GM23338 (cell line): ENCODE data around the gene NGLY1. TPM values are rescaled to one million over a fixed set of nuclear protein-coding genes. Genes with fewer than 3 reads are reported as not detected.

Experiments used
- ATAC-seq: fragments of 200-7000 bp; cut with Tn5 transposase; 3 replicates; pipeline ENCODE4 v1.9.1; 2020
- DNase-seq: peaks from one replicate; pipeline ENCODE4 v3.0.0-alpha.2; 2015; ENCODE audit warnings: low spot score
- H2AFZ ChIP-seq: fragments of 200-600 bp; sonication (generic); 2 replicates; pipeline ENCODE4 v1.8.0; 2016; ENCODE audit warnings: antibody characterized with exemption, mild to moderate bottlenecking, moderate library complexity
- H3F3A ChIP-seq: fragments of 200-600 bp; sonication (generic); replicated peaks from 2 replicates; pipeline ENCODE4 v1.8.0; 2017; ENCODE audit warnings: antibody characterized with exemption, mixed run types, low read depth
- H3K27ac ChIP-seq: fragments of 200-600 bp; sonication (generic); 2 replicates; pipeline ENCODE4 v1.6.1; 2016; ENCODE audit warnings: low read depth
- H3K27me3 ChIP-seq: fragments of 200-600 bp; sonication (generic); 2 replicates; pipeline ENCODE4 v1.8.0; 2016; ENCODE audit warnings: mild to moderate bottlenecking, mixed run types, moderate library complexity; ENCODE audit not compliant: insufficient read depth
- H3K36me3 ChIP-seq: fragments of 200-600 bp; sonication (generic); 2 replicates; pipeline ENCODE4 v1.8.0; 2016; ENCODE audit warnings: mild to moderate bottlenecking; ENCODE audit not compliant: insufficient read depth
- H3K4me1 ChIP-seq: fragments of 200-600 bp; sonication (generic); 2 replicates; pipeline ENCODE4 v1.8.0; 2016; ENCODE audit warnings: mild to moderate bottlenecking, moderate library complexity; ENCODE audit not compliant: insufficient read depth
- H3K4me2 ChIP-seq: fragments of 200-600 bp; sonication (generic); 2 replicates; pipeline ENCODE4 v1.7.1; 2017; ENCODE audit warnings: mixed run types
- H3K4me3 ChIP-seq: fragments of 200-600 bp; sonication (generic); 2 replicates; pipeline ENCODE4 v1.6.1; 2016; ENCODE audit warnings: mixed run types
- H3K79me2 ChIP-seq: fragments of 200-600 bp; sonication (generic); replicated peaks from 2 replicates; pipeline ENCODE4 v1.8.0; 2017; ENCODE audit warnings: mild to moderate bottlenecking; ENCODE audit not compliant: insufficient read depth
- H3K9me2 ChIP-seq: fragments of 200-600 bp; sonication (generic); 2 replicates; pipeline ENCODE4 v1.8.0; 2017; ENCODE audit not compliant: insufficient read depth
- H4K20me1 ChIP-seq: fragments of 200-600 bp; sonication (generic); replicated peaks from 2 replicates; pipeline ENCODE4 v1.8.0; 2017; ENCODE audit warnings: mild to moderate bottlenecking; ENCODE audit not compliant: insufficient read depth
- H3K27ac Mint-ChIP-seq: 2 replicates; pipeline ENCODE4 v1.8.0; 2020; ENCODE audit warnings: inconsistent platforms, mild to moderate bottlenecking, moderate library complexity, mixed read lengths
- H3K27me3 Mint-ChIP-seq: 3 replicates; pipeline ENCODE4 v1.8.0; 2022; ENCODE audit warnings: low read depth, mild to moderate bottlenecking, moderate library complexity, mixed read lengths, inconsistent platforms; ENCODE audit not compliant: insufficient read depth, poor library complexity
- H3K36me3 Mint-ChIP-seq: 3 replicates; pipeline ENCODE4 v1.8.0; 2021; ENCODE audit warnings: low read depth, mild to moderate bottlenecking, inconsistent platforms, moderate library complexity, mixed read lengths
- H3K4me1 Mint-ChIP-seq: 3 replicates; pipeline ENCODE4 v1.8.0; 2020; ENCODE audit warnings: mild to moderate bottlenecking, inconsistent platforms, mixed read lengths
- H3K4me3 Mint-ChIP-seq: 3 replicates; pipeline ENCODE4 v1.8.0; 2021; ENCODE audit warnings: moderate library complexity, mild to moderate bottlenecking, inconsistent platforms, mixed read lengths
- H3K9me3 Mint-ChIP-seq: 3 replicates; pipeline ENCODE4 v1.8.0; 2020; ENCODE audit warnings: moderate library complexity, mild to moderate bottlenecking, inconsistent platforms, mixed read lengths
- CREB1 ChIP-seq: fragments of 250-450 bp; sonication (Bioruptor Pico); IDR thresholded peaks from 2 replicates; pipeline ENCODE4 v1.5.0; 2020; ENCODE audit warnings: low read depth, mild to moderate bottlenecking, moderate library complexity
- CTCF ChIP-seq, 2 experiments: fragments of 200-600 bp in 1 of 2; sonication (generic) in 1 of 2; conservative IDR thresholded peaks; 2 replicates each; pipeline versions ENCODE4 v1.5.1 to v1.6.1; 2016 to 2017; ENCODE audit warnings: antibody characterized with exemption in 2 of 2, low read depth in 2 of 2, mild to moderate bottlenecking in 2 of 2, moderate library complexity in 1 of 2
- EZH2 ChIP-seq: fragments of 200-600 bp; sonication (generic); IDR thresholded peaks from one replicate; pipeline ENCODE4 v1.8.0; 2017; ENCODE audit warnings: antibody characterized with exemption, mild to moderate bottlenecking, low read depth; ENCODE audit not compliant: unreplicated experiment
- EZH2phosphoT487 ChIP-seq: fragments of 200-600 bp; sonication (generic); IDR thresholded peaks from one replicate; pipeline ENCODE4 v1.8.1; 2018; ENCODE audit warnings: antibody characterized with exemption; ENCODE audit not compliant: unreplicated experiment
- JUNB ChIP-seq: IDR thresholded peaks from one replicate; pipeline ENCODE4 v1.6.1; 2016; ENCODE audit warnings: antibody characterized with exemption; ENCODE audit not compliant: unreplicated experiment
- NANOG ChIP-seq: IDR thresholded peaks from 2 replicates; pipeline ENCODE4 v1.6.1; 2016; ENCODE audit warnings: antibody characterized with exemption, borderline replicate concordance
- POLR2AphosphoS5 ChIP-seq: IDR thresholded peaks from 2 replicates; pipeline ENCODE4 v1.6.1; 2016; ENCODE audit warnings: antibody characterized with exemption, low read depth
- REST ChIP-seq: IDR thresholded peaks from one replicate; pipeline ENCODE4 v1.6.1; 2018; ENCODE audit warnings: antibody characterized with exemption; ENCODE audit not compliant: unreplicated experiment
- STAT1 ChIP-seq: IDR thresholded peaks from one replicate; pipeline ENCODE4 v1.6.1; 2016; ENCODE audit warnings: antibody characterized with exemption; ENCODE audit not compliant: unreplicated experiment
- ZNF114 ChIP-seq: fragments of 250-450 bp; sonication (Bioruptor Pico); IDR thresholded peaks from 2 replicates; pipeline ENCODE4 v1.5.0; 2020; ENCODE audit warnings: mild to moderate bottlenecking, moderate library complexity
- ZNF331 ChIP-seq: fragments of 250-450 bp; sonication (Bioruptor Pico); IDR thresholded peaks from 2 replicates; pipeline ENCODE4 v1.5.0; 2020; ENCODE audit warnings: low read depth, mild to moderate bottlenecking, moderate library complexity
- polyA plus RNA-seq: library from polyadenylated mRNA; unstranded; fragments of >200 nt; fragmentation: Nextera tagmentation; extraction: Ambion mirVana; gene quantifications from 2 replicates; pipeline ENCODE4 v1.2.1, GENCODE V29; 2016
- total RNA-seq: library from RNA; depleted of rRNA; stranded (reverse); fragments of >200 nt; shearing (Covaris generic); gene quantifications from 2 replicates; pipeline ENCODE4 v1.2.3, GENCODE V29; 2014
- TF ChIP-seq, protein P1 (sequence below): IDR thresholded peaks from 2 replicates; pipeline ENCODE4 v1.6.1; 2016; ENCODE audit warnings: antibody characterized with exemption
- TF ChIP-seq, protein P2 (sequence below): fragments of 250-450 bp; sonication (Bioruptor Pico); IDR thresholded peaks from 2 replicates; pipeline ENCODE4 v1.5.0; 2020; ENCODE audit warnings: mild to moderate bottlenecking, moderate library complexity

The NGLY1 gene
- total and polyA plus RNA-seq, 2 experiments from 2014 or later: 20.4 to 43.5 TPM

- H3K4me1 Mint-ChIP-seq: no peaks in the 10 kb centered on the region
- Histone ChIP-seq H3K36me3 (no peaks in the 10 kb centered on the region), H3F3A (no peaks in the 10 kb centered on the region), H3K4me3 (no peak overlapping the region), H4K20me1 (no peaks in the 10 kb centered on the region), H3K4me1 (peaks cover 10% of the 10 kb centered on the region; the same call in 1 of the 2 replicates), H3K9me2 (no peaks in the 10 kb centered on the region), H3K27me3 (no peaks in the 10 kb centered on the region), H2AFZ (peak overlapping the region; percentile 66), H3K27ac (no peak overlapping the region), H3K79me2 (no peaks in the 10 kb centered on the region), H3K4me2 (no peak overlapping the region)
- H3K27ac Mint-ChIP-seq: no peak overlapping the region
- H3K9me3 Mint-ChIP-seq: peaks cover 8% of the 10 kb centered on the region
- no peaks in the 10 kb centered on the region for H3K27me3 Mint-ChIP-seq
- TF ChIP-seq, protein P1, sequence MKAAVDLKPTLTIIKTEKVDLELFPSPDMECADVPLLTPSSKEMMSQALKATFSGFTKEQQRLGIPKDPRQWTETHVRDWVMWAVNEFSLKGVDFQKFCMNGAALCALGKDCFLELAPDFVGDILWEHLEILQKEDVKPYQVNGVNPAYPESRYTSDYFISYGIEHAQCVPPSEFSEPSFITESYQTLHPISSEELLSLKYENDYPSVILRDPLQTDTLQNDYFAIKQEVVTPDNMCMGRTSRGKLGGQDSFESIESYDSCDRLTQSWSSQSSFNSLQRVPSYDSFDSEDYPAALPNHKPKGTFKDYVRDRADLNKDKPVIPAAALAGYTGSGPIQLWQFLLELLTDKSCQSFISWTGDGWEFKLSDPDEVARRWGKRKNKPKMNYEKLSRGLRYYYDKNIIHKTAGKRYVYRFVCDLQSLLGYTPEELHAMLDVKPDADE: no peak
- no peak for TF ChIP-seq CTCF (conservative IDR thresholded peaks at IDR 0.05; ENCODE audit: low read depth in 2 of 2)
- TF ChIP-seq, protein P2, sequence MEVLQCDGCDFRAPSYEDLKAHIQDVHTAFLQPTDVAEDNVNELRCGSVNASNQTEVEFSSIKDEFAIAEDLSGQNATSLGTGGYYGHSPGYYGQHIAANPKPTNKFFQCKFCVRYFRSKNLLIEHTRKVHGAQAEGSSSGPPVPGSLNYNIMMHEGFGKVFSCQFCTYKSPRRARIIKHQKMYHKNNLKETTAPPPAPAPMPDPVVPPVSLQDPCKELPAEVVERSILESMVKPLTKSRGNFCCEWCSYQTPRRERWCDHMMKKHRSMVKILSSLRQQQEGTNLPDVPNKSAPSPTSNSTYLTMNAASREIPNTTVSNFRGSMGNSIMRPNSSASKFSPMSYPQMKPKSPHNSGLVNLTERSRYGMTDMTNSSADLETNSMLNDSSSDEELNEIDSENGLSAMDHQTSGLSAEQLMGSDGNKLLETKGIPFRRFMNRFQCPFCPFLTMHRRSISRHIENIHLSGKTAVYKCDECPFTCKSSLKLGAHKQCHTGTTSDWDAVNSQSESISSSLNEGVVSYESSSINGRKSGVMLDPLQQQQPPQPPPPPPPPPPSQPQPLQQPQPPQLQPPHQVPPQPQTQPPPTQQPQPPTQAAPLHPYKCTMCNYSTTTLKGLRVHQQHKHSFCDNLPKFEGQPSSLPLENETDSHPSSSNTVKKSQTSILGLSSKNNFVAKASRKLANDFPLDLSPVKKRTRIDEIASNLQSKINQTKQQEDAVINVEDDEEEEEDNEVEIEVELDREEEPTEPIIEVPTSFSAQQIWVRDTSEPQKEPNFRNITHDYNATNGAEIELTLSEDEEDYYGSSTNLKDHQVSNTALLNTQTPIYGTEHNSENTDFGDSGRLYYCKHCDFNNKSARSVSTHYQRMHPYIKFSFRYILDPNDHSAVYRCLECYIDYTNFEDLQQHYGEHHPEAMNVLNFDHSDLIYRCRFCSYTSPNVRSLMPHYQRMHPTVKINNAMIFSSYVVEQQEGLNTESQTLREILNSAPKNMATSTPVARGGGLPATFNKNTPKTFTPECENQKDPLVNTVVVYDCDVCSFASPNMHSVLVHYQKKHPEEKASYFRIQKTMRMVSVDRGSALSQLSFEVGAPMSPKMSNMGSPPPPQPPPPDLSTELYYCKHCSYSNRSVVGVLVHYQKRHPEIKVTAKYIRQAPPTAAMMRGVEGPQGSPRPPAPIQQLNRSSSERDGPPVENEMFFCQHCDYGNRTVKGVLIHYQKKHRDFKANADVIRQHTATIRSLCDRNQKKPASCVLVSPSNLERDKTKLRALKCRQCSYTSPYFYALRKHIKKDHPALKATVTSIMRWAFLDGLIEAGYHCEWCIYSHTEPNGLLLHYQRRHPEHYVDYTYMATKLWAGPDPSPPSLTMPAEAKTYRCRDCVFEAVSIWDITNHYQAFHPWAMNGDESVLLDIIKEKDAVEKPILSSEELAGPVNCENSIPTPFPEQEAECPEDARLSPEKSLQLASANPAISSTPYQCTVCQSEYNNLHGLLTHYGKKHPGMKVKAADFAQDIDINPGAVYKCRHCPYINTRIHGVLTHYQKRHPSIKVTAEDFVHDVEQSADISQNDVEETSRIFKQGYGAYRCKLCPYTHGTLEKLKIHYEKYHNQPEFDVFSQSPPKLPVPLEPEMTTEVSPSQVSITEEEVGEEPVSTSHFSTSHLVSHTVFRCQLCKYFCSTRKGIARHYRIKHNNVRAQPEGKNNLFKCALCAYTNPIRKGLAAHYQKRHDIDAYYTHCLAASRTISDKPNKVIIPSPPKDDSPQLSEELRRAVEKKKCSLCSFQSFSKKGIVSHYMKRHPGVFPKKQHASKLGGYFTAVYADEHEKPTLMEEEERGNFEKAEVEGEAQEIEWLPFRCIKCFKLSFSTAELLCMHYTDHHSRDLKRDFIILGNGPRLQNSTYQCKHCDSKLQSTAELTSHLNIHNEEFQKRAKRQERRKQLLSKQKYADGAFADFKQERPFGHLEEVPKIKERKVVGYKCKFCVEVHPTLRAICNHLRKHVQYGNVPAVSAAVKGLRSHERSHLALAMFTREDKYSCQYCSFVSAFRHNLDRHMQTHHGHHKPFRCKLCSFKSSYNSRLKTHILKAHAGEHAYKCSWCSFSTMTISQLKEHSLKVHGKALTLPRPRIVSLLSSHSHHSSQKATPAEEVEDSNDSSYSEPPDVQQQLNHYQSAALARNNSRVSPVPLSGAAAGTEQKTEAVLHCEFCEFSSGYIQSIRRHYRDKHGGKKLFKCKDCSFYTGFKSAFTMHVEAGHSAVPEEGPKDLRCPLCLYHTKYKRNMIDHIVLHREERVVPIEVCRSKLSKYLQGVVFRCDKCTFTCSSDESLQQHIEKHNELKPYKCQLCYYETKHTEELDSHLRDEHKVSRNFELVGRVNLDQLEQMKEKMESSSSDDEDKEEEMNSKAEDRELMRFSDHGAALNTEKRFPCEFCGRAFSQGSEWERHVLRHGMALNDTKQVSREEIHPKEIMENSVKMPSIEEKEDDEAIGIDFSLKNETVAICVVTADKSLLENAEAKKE (CRISPR knock-in tag): no peak
- no peak for TF ChIP-seq ZNF331 (CRISPR knock-in tag)
- TF ChIP-seq CREB1 (CRISPR knock-in tag): no peak
- TF ChIP-seq ZNF114 (CRISPR knock-in tag): no peak
- TF ChIP-seq STAT1: no peak
- no peak for TF ChIP-seq NANOG
- TF ChIP-seq POLR2AphosphoS5: no peak
- TF ChIP-seq EZH2: no peak
- TF ChIP-seq JUNB: no peak
- no peak for TF ChIP-seq EZH2phosphoT487
- no peak for TF ChIP-seq REST
- H3K36me3 Mint-ChIP-seq: peaks cover 5% of the 10 kb centered on the region; the same call in 1 of the 3 replicates
- ATAC-seq: no peak
- H3K4me3 Mint-ChIP-seq: no peak overlapping the region
- DNase-seq: no peak
These were observed 106.1 kb downstream of the NGLY1 start for GRCh38 chr3:25677121-25677520.
